22Rv1 (cell line): Measurements from ENCODE around the gene AXIN2.

Experiments
- ZFX ChIP-seq: fragments of 450-650 bp; IDR thresholded peaks from 2 replicates; pipeline ENCODE4 v1.6.1; 2017; ENCODE audit warnings: antibody characterized with exemption, borderline replicate concordance
- TF ChIP-seq, protein P1 (sequence below): fragments of 450-650 bp; IDR thresholded peaks from 2 replicates; pipeline ENCODE4 v1.5.1; 2017; ENCODE audit warnings: mild to moderate bottlenecking

DNA sequence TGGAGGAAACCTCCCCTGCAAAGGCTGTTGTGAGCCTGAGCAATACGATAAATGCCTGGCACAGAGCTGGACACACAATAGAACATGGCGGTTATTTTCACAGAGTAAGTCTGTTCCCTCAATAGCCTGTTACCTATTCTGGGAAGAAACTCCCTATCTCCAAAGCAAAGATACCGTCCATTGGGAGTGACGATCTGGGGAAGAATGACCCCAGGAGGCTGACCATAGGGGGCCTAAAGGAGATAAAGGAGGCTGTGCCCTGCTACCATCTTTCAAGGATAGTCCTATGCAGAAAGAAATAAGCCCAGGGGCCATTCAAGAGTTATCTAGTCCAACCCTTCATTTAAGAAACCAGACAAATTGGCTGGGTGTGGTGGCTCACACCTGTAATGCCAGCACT, 4.1 kb upstream of the AXIN2 start:
- TF ChIP-seq, protein P1, sequence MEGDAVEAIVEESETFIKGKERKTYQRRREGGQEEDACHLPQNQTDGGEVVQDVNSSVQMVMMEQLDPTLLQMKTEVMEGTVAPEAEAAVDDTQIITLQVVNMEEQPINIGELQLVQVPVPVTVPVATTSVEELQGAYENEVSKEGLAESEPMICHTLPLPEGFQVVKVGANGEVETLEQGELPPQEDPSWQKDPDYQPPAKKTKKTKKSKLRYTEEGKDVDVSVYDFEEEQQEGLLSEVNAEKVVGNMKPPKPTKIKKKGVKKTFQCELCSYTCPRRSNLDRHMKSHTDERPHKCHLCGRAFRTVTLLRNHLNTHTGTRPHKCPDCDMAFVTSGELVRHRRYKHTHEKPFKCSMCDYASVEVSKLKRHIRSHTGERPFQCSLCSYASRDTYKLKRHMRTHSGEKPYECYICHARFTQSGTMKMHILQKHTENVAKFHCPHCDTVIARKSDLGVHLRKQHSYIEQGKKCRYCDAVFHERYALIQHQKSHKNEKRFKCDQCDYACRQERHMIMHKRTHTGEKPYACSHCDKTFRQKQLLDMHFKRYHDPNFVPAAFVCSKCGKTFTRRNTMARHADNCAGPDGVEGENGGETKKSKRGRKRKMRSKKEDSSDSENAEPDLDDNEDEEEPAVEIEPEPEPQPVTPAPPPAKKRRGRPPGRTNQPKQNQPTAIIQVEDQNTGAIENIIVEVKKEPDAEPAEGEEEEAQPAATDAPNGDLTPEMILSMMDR: no peak
- TF ChIP-seq ZFX: no peak
